Neural cell (in vitro differentiated cells): ENCODE data around the gene TBC1D2. TPM values are rescaled to one million over a fixed set of nuclear protein-coding genes. Genes with fewer than 3 reads are reported as not detected.

Experiments
- H2AFZ ChIP-seq: fragments of 200-600, 300-800 bp; sonication (generic), shearing (Covaris generic); 2 replicates; pipeline ENCODE4 v1.6.0; 2014; ENCODE audit warnings: low read depth, mild to moderate bottlenecking, antibody characterized with exemption, low read length, moderate library complexity
- H3F3A ChIP-seq: fragments of 200-600 bp; shearing (Covaris generic); 2 replicates; pipeline ENCODE4 v1.6.1; 2016; ENCODE audit warnings: mild to moderate bottlenecking, moderate library complexity, mixed read lengths, antibody characterized with exemption, low read length; ENCODE audit not compliant: insufficient read depth, poor library complexity, severe bottlenecking
- H3K27ac ChIP-seq: fragments of 200-600, 300-800 bp; sonication (generic), shearing (Covaris generic); 2 replicates; pipeline ENCODE4 v1.5.1; 2014; ENCODE audit warnings: mild to moderate bottlenecking, low read length, moderate library complexity
- H3K27me3 ChIP-seq: fragments of 300-800, 200-600 bp; sonication (generic), shearing (Covaris generic); 2 replicates; pipeline ENCODE4 v1.6.0; 2014; ENCODE audit warnings: mild to moderate bottlenecking, low read depth, low read length, moderate library complexity; ENCODE audit not compliant: insufficient read depth
- H3K36me3 ChIP-seq: fragments of 300-800, 200-600 bp; sonication (generic), shearing (Covaris generic); 2 replicates; pipeline ENCODE4 v1.5.1; 2014; ENCODE audit warnings: mild to moderate bottlenecking, antibody characterized with exemption, low read length, moderate library complexity; ENCODE audit not compliant: insufficient read depth
- H3K4me2 ChIP-seq: fragments of 300-800, 200-600 bp; sonication (generic), shearing (Covaris generic); 2 replicates; pipeline ENCODE4 v1.6.0; 2014; ENCODE audit warnings: mild to moderate bottlenecking, low read length
- H3K4me3 ChIP-seq: fragments of 300-800, 200-600 bp; sonication (generic), shearing (Covaris generic); 2 replicates; pipeline ENCODE4 v1.5.1; 2014; ENCODE audit warnings: mild to moderate bottlenecking, low read length, moderate library complexity
- H3K79me2 ChIP-seq: fragments of 200-600 bp; shearing (Covaris generic); replicated peaks from 2 replicates; pipeline ENCODE4 v1.6.0; 2014; ENCODE audit warnings: mild to moderate bottlenecking, low read length, moderate library complexity; ENCODE audit not compliant: insufficient read depth
- H3K9ac ChIP-seq: fragments of 300-800, 200-600 bp; sonication (generic), shearing (Covaris generic); 2 replicates; pipeline ENCODE4 v1.6.1; 2016; ENCODE audit warnings: mild to moderate bottlenecking, low read length, mixed read lengths
- H3K9me2 ChIP-seq: fragments of 200-600 bp; shearing (Covaris generic); 2 replicates; pipeline ENCODE4 v1.6.1; 2016; ENCODE audit warnings: mild to moderate bottlenecking, low read length, mixed read lengths; ENCODE audit not compliant: insufficient read depth
- H3K9me3 ChIP-seq: fragments of 200-600, 300-800 bp; sonication (generic), shearing (Covaris generic); 2 replicates; pipeline ENCODE4 v1.6.1; 2016; ENCODE audit warnings: mild to moderate bottlenecking, mixed run types, low read length, moderate library complexity, mixed read lengths
- H4K20me1 ChIP-seq: fragments of 200-600 bp; shearing (Covaris generic); 2 replicates; pipeline ENCODE4 v1.6.1; 2016; ENCODE audit warnings: mild to moderate bottlenecking, mixed run types; ENCODE audit not compliant: insufficient read depth
- CTCF ChIP-seq: fragments of 450-650 bp; IDR thresholded peaks from 2 replicates; pipeline ENCODE4 v1.5.1; 2014; ENCODE audit warnings: antibody characterized with exemption, mild to moderate bottlenecking, moderate library complexity; ENCODE audit not compliant: poor library complexity, severe bottlenecking
- EP300 ChIP-seq: fragments of 450-650 bp; conservative IDR thresholded peaks from 2 replicates; pipeline ENCODE4 v1.6.1; 2014; ENCODE audit warnings: antibody characterized with exemption, mild to moderate bottlenecking, moderate library complexity; ENCODE audit not compliant: poor library complexity, severe bottlenecking
- EZH2 ChIP-seq: fragments of 200-600, 300-800 bp; shearing (Covaris generic), sonication (generic); IDR thresholded peaks from 2 replicates; pipeline ENCODE4 v1.6.1; 2014; ENCODE audit warnings: antibody characterized with exemption, low read length, borderline replicate concordance, mild to moderate bottlenecking; ENCODE audit not compliant: insufficient read depth, poor library complexity, severe bottlenecking
- MXI1 ChIP-seq: fragments of 450-650 bp; conservative IDR thresholded peaks from 2 replicates; pipeline ENCODE4 v1.6.1; 2014; ENCODE audit warnings: antibody characterized with exemption, mild to moderate bottlenecking; ENCODE audit not compliant: poor library complexity, severe bottlenecking
- POLR2AphosphoS5 ChIP-seq: IDR thresholded peaks from 2 replicates; pipeline ENCODE4 v1.6.1; 2012
- RAD21 ChIP-seq: fragments of 450-650 bp; conservative IDR thresholded peaks from 2 replicates; pipeline ENCODE4 v1.6.1; 2014; ENCODE audit warnings: antibody characterized with exemption, mild to moderate bottlenecking, moderate library complexity
- REST ChIP-seq: IDR thresholded peaks from 2 replicates; pipeline ENCODE4 v1.6.1; 2012; ENCODE audit warnings: borderline replicate concordance
- SMC3 ChIP-seq: fragments of 450-650 bp; conservative IDR thresholded peaks from 2 replicates; pipeline ENCODE4 v1.6.1; 2014; ENCODE audit warnings: antibody characterized with exemption, mild to moderate bottlenecking, moderate library complexity; ENCODE audit not compliant: poor library complexity
- TAF1 ChIP-seq: IDR thresholded peaks from 2 replicates; pipeline ENCODE4 v1.6.1; 2012; ENCODE audit warnings: low read depth
- polyA plus RNA-seq: library from polyadenylated mRNA; depleted of rRNA; stranded (reverse); fragments of >200 nt; gene quantifications from 2 replicates; pipeline ENCODE4 v1.2.3, GENCODE V29; 2014

TBC1D2 gene
- polyA plus RNA-seq, 1 donor from 2014 or later, result 4.1 TPM

- no peaks in the 10 kb centered on the region for H3K9me3 ChIP-seq
- H3K36me3 ChIP-seq, result no peaks in the 10 kb centered on the region
- H2AFZ ChIP-seq, result no peak overlapping the region
- no peaks in the 10 kb centered on the region for H4K20me1 ChIP-seq
- H3K27me3 ChIP-seq, result no peaks in the 10 kb centered on the region
- H3K79me2 ChIP-seq, result no peaks in the 10 kb centered on the region
- H3K4me3 ChIP-seq, result no peak overlapping the region
- H3F3A ChIP-seq, result no peaks in the 10 kb centered on the region
- H3K27ac ChIP-seq, result no peak overlapping the region
- no peak for TF ChIP-seq MXI1
- no peak for TF ChIP-seq SMC3
- no peak for TF ChIP-seq RAD21
- no peak for TF ChIP-seq POLR2AphosphoS5
- TF ChIP-seq CTCF, result no peak
- H3K9me2 ChIP-seq, result no peaks in the 10 kb centered on the region
- no peak overlapping the region for H3K9ac ChIP-seq
- no peak overlapping the region for H3K4me2 ChIP-seq
Observed at GRCh38 chr9:98226957-98227356, 28.5 kb downstream of the TBC1D2 start.

GRCh38 chr9:98226516-98226915 is 28.9 kb downstream of the TBC1D2 start:
- TF ChIP-seq EP300, result no peak
- no peak for TF ChIP-seq TAF1
- TF ChIP-seq CTCF, result no peak
- TF ChIP-seq REST, result no peak
- no peak for TF ChIP-seq EZH2
- no peak for TF ChIP-seq MXI1
- TF ChIP-seq POLR2AphosphoS5, result no peak
- Histone ChIP-seq H3K79me2 (no peaks in the 10 kb centered on the region), H3K27me3 (no peaks in the 10 kb centered on the region), H3K9me3 (no peaks in the 10 kb centered on the region), H3K36me3 (no peaks in the 10 kb centered on the region), H4K20me1 (no peaks in the 10 kb centered on the region), H3F3A (no peaks in the 10 kb centered on the region), H3K4me3 (no peak overlapping the region), H3K9ac (no peak overlapping the region), H2AFZ (no peak overlapping the region), H3K27ac (no peak overlapping the region), H3K4me2 (no peak overlapping the region), H3K9me2 (no peaks in the 10 kb centered on the region)
